HG02798 (cell line): Measurements from ENCODE around the gene CELA2A.
"Not testable (repeated sequence)": the region's sequence is repeated elsewhere in the genome, so short reads cannot be mapped to it uniquely, and the experiment has no call there.

Experiments used
- ATAC-seq: cut with Tn5 transposase; IDR thresholded peaks from one replicate; pipeline ENCODE4 v1.9.1; 2021; ENCODE audit warnings: mild to moderate bottlenecking; ENCODE audit not compliant: unreplicated experiment, poor library complexity

CELA2A gene

DNA sequence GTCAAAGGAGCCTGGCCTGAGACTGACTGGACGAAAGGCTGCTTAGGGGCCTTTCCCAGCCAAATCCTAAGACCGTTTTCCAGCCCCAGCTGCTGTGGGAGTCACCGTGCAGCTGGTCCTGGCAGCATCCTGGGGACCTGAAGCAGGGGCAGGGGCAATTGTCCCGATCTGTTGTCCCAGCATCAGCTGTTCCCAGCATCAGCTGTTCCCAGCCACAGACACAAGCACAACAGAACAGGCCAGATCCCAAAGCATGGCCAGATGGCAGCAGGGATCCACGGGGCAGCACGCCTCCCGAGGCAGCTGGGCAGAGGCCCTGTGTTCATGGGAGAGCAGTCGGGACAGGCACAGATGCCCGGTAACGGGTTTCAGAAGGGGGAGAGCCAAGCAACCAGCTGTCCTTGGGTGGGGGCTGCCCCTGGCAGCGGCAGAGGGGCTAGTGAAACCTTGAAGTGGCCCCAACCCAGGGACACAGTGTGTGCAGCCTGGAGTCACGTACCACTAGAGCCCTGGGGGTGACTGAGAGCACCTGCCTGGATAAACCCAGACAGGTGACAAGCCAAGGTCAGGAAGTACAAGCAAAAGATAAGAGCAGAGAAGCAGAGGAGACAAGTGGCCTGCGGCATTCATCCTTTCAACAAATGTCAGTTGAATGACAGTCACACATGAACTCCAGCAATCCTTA, 32.7 kb downstream of the CELA2A start:
- no peak for ATAC-seq

DNA sequence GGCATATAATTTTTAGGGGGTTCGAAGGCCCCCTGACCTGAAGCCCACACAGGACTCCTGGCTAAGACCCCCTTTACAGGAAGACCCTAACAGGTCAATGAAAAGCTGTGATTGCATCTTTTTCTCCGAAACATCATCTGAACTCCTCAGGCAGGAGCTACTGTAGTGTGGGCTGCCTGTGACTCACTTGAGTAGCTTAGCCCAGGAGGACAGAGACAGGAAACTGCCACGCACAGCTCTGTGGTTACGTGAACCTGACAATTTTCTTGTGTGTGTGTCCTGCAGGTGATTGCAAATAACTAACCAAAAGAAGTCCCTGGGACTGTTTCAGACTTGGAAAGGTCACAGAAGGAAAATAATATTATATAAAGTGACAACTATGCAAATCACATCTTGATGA, 34.5 kb downstream of the CELA2A start:
- not testable (repeated sequence) for ATAC-seq

GRCh38 chr1:15492596-15492995, 36.1 kb downstream of the CELA2A start:
- no peak for ATAC-seq

- ATAC-seq = no peak
Measured at GRCh38 chr1:15493869-15494390, 37.4 kb downstream of the CELA2A start.

DNA sequence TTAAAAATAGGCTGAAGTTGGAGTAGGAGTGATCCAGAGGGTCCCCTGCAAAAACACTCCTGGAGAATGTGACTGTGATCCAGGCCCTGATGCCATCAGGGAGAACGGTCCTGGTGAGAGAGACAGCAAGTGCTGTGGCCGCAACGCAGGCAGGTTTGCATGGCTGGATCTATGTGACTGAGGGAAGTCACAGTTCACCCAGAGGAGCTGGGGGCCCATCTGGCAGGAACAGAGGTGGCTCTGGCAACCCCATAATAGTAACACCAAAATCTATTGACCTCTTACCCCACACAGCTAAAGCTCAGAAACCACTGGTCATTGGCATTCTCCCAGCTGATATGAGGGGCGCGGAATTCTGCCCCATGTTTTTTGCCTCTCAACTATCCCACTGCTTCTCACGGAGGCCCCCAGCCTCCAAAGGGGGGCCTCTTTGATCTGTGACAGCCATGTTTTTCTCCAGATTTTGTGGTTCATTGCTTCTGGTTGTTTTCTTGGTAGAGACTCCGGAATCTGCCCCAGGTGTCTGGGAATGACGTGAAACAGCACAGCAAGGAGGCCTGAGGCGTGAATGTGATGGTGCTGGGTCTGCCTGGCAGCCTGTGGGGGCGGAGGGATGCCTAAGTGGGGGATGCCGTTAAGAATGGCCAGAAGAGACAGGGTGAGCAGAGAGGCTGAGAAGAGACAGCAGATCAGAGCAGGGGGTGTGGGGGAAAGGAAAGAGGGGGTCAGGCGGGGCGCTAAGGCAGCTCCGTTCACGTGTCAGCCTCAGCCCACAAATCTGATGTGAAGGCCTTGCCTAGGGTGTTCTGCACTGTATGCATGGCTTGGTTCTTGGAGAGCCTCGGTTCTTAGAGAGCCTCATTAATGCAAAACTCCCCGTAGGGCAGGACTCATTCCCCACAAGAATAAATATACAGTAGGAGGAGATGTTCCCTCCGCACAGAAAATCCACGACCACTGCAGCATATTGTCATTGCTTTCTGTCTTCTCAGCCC, 43.9 kb downstream of the CELA2A start:
- ATAC-seq = no peak

DNA sequence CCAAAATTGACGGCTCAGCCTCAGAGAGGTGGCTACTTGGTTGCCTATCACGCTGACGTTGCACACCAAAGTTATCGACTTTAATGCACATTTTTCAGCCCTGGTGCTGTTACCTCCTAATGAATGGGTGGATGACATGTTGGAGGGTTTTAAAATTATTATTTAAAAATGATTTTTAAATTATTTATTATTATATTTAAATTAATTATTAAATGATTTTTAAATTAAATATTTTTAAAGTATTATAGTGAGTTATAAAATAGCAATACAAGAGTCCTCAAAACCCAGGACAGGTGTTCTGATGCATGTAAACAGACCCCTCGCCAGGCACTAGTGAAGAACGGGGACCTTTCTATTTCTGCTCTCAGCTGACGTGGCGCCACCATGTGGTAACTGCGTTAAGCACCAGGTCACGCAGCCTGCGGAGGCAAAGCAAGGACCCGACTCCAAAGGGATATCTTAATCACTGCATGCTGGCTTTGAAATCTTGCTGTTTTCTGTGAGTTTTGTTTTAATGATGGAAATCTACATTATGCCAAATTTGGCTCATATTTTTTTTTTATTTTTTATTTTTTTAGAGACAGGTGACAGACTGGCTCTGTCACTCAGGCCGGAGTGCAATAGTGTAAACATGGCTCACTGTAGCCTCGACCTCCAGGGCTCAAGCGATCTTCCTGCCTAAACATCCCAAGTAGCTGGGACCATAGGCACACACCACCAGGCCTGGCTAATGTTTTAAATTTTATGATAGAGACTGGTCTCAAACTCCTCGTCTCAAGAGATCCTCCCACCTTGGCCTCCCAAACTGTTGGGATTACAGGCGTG, 44.9 kb downstream of the CELA2A start:
- no peak for ATAC-seq

DNA sequence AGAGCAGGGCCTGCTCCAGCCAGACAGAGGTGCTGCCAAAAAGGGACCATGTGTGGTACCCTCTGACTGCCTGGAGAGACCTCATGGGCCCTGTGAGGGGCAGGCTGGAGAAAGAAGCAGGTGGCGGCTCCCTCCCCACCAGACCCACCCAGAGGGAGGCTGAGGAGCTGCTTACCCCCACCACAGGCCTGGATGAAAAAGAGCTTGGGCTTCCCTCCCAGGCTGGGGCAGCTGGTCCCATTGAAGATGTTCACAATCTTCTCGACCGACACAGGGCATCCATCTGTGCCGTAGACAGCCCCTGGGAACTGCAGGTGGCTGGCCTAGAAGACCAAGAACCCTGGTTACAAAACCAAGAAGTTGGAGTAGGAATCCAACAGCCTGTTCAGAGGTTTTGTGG, 47.9 kb downstream of the CELA2A start:
- ATAC-seq = no peak

DNA sequence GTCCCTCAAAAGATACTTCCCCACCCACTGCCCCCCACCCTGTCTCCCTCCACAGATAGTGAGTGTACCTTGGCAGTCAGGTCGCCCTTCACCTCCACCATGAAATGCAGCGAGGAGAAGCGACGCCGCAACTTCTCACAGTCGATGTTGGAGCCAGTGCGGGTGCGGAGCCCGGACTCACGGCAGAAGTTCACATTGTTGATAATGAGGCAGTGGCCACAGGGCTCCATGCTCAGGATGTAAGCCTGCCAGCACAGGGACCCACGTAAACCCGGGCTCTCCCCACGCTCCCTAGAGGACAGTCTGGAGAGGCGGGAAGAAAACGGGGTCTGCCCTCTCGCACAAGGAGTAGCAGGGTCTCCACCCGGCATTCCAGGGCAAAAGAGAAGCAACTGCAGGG, 50.3 kb downstream of the CELA2A start:
- ATAC-seq = no peak

GRCh38 chr1:15507278-15507677, 50.7 kb downstream of the CELA2A start:
- ATAC-seq = no peak

DNA sequence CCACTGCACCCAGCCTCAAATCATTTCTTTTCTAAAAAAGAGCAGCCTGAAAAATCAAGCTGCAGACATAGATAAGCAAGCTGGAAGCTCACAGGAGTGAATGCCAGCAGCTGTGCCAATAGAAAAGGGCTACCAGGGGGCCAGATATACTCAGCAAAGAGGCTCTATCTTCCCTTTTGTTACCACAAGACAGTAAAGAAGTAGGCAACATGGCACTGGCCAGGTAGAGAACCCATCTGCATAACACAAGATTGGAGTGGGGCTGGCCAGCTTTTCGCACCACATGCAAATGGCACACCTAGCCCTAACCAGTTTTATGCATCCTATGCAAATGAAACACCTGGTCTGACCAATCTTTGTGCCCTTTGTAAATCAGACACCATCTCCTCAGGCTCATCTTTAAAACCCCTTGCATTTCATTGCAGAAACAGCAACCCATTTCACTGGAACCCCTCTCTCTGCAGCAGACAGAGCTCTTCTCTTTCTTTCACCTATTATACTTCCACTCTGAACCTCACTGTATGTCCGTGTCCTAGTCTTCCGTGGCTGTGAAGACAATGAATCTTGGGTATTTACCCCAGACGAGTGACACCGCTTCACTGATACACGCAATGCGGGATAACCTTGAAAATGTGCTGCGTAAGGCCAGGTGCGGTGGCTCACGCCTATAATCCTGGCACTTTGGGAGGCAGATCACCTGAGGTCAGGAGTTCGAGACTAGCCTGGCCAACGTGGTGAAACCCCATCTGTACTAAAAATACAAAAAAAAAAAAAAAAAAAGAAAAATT, 52.4 kb downstream of the CELA2A start:
- no peak for ATAC-seq

DNA sequence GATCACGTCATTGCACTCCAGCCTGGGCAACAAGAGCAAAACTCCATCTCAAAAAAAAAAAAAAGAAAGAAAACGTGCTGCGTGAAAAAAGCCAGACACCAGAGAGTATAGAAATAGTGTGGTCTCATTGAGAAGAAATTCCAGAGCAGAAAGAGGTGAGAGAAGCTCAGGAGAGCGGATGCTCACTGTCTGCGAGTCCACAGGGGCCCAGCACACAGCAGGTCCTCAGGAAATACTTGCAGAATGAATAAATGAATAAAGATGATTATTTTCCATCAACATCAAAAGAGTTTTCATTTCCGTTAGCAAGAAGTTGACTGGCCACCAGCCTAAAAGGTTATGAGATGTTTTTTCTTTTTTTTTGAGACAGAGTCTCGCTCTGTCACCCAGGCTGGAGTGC, 53.1 kb downstream of the CELA2A start:
- no peak for ATAC-seq

GRCh38 chr1:15510611-15511405, 54.3 kb downstream of the CELA2A start:
- no peak for ATAC-seq

- ATAC-seq = no peak
Measured at GRCh38 chr1:15513192-15513591, 56.7 kb downstream of the CELA2A start.

DNA sequence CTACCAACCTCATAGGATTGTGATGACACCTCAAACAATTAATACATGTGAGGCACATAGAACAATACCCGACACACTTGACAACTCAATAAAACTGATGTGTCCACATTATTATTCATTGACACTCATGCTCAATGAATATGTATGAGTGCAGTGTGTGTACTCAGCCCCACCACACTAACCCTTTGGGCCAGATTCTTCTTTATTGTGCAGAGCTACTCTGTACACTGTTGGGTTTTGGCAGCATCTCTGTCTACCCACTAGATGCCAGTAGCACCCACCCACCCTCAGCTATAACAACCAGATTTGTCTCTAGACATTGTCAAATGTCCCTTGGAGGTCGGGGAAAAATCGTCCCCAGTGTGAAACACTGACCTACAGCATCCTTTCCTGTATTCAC, 57.4 kb downstream of the CELA2A start:
- no peak for ATAC-seq

DNA sequence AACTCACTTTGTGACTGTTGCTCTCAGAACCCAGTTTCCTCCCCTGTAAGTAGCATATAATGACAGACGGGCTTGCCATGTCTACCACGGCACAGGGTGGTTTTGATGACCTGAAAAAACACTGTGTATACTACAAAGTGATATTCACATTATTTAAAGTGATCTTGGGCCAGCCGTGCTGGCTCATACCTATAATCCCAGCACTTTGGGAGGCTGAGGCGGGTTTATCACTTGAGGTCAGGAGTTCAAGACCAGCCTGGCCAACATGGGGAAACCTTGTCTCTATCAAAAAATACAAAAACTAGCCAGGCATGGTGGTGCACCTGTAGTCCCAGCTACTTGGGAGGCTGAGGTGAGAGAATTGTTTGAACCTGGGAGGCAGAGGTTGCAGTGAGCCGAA, 58.0 kb downstream of the CELA2A start:
- not testable (repeated sequence) for ATAC-seq

DNA sequence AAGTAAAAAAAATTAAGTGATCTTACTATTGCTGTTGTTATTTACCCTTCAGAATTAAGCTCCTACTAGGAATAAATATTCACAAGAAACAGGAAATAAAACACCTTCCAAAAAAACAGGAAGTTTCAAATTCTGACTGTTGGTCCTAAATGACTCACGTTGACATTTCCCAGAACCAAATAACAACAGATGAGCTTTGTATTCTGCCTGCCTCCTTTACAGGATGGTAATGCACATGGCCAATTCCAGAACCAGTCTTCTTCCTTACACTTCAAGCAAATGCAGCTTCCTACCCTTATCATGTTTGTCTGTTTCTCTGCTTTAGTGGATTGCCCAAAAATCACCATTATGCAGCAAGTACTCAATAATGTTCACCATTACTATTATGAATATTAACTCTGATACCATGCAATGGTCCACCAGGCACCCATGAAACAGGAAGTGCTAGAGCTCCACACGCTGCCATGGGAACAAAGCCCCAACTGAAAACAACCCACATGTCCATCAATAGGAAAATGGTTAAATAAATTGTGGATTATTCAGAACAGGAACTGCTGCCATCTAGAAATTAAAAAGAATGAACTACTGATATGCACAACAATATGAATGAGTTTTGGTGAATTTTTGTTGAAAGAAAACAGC, 58.6 kb downstream of the CELA2A start:
- ATAC-seq = no peak

DNA sequence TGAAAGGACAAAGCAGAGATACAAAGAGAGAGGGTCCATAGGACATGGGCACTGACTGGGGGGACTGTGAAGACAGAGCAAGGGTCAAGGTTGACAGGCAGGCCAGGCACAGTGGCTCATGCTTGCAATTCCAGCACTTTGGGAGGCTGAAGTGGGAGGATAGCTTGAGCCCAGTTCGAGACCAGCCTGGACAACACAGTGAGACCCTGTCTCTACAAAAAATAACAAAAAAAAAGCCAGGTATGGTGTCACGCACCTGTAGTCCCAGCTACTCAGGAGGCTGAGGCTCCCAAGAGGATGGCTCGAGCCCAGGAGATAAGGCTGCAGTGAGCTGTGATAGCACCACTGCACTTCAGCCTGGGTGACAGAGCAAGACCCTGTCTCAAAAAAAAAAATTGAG, 63.1 kb downstream of the CELA2A start:
- ATAC-seq = no peak

DNA sequence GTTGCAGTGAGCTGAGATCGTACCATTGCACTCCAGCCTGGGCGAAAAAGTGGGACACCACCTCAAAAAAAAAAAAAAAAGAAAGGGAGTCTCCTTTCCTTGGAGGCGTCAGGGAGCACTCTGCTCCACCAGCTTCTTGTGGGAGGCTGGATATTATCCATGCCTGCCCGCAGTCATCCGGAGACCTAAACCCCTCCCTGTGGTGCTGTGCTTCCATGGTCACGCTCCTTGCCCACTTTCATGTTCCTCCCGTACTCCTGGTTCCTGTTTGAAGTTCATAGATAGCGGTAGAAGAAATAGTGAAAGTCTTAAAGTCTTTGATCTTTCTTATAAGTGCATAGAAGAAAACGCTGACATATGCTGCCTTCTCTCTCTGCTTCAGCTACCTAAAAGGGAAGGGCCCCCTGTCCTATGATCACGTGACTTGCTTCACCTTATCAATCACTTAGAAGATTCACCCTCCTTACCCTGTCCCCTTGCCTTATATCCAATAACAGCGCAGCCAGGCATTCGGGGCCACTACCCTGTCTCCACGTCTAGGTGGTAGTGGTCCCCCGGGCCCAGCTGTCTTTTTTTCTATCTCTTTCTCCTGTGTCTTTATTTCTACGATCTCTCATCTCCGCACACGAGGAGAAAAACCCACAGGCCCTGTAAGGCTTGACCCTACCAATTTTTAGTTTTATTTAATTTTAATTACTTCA, 64.8 kb downstream of the CELA2A start:
- not testable (repeated sequence) for ATAC-seq
